ENCODE results near the gene SMIM36. TPM values are rescaled to one million over a fixed set of nuclear protein-coding genes. Genes with fewer than 3 reads are reported as not detected.

The SMIM36 gene
- total and polyA plus RNA-seq, 10 of the 15 experiments (the other 5 are each of a cell fraction or from before 2014, with no cell fraction given) = not detected

GRCh38 chr17:55527540-55528118, 16.4 kb upstream of the SMIM36 start:
- Histone ChIP-seq H4K20me1 (ENCODE audit: control insufficient read depth, insufficient read depth) (no peaks in the 10 kb centered on the region), H3K79me2 (ENCODE audit: control insufficient read depth, insufficient read depth, low read length) (no peaks in the 10 kb centered on the region), H3K9ac (ENCODE audit: control insufficient read depth, insufficient read depth, low read length) (no peak overlapping the region), H3K27ac (ENCODE audit: control insufficient read depth, insufficient read depth) (no peak overlapping the region), H3K4me3 (no peak overlapping the region), H3K4me1 (ENCODE audit: control insufficient read depth, insufficient read depth, low read length) (0 out of 2 replicates have a peak, but pooled peaks cover 3% of the 10 kb centered on the region), H3K9me3 (replicated peaks; ENCODE audit: control insufficient read depth, insufficient read depth, low read length) (peaks cover 4% of the 10 kb centered on the region), H3K36me3 (ENCODE audit: control insufficient read depth in 2 of 2, insufficient read depth in 2 of 2, low read length in 1 of 2) (no peaks in the 10 kb centered on the region), H3K27me3 (replicated peaks in 1 of 2; ENCODE audit: control insufficient read depth in 2 of 2, insufficient read depth in 2 of 2, low read length in 1 of 2) (no peaks in the 10 kb centered on the region; a peak in 1 of 4 replicates), H2AFZ (ENCODE audit: control insufficient read depth, low read depth, low read length) (no peak overlapping the region), H3K4me2 (ENCODE audit: control insufficient read depth, insufficient read depth) (no peak overlapping the region)
- ChIA-PET POLR2A (no interaction called here), RAD21 (ENCODE audit: unreplicated experiment) (interaction anchor here (1.5 to 2.3 kb wide), 2 partner anchors 73 to 74 kb away, joined by 3 to 22 read pairs; no protein-coding TSS in a partner anchor), CTCF (interaction anchor here (0.7 to 7.8 kb wide), 14 partner anchors 9 to 599 kb away, joined by 3 to 123 read pairs (median 6); no protein-coding TSS in a partner anchor), SMC1A (ENCODE audit: uncharacterized antibody, unreplicated experiment) (interaction anchor here (1.5 to 4.5 kb wide), 3 partner anchors 74 to 191 kb away, joined by 5 to 34 read pairs (median 11); no protein-coding TSS in a partner anchor)
- BruUV-seq (replicated peaks) = no TSS peak
- 0 out of 3 replicates have a peak, but pooled peaks have one; percentile 18 for ATAC-seq
- no peak for DNase-seq (ENCODE audit: low read depth, low spot score)
- 52% methylated on average over 5 of the region's 5 CpGs for WGBS (ENCODE audit: insufficient coverage, insufficient replicate concordance, low lambda C conversion rate, missing lambda C conversion rate)
- FAIRE-seq = no peak
- in situ Hi-C loops (cut with MboI) (loop anchor here (5.0 kb wide), 3 partner anchors 80 to 245 kb away; no protein-coding TSS in a partner anchor), intact Hi-C loops (cut with micrococcal nuclease; ENCODE audit: unreplicated experiment) (loop anchor here (2.0 to 5.0 kb wide), 2 partner anchors 115 to 951 kb away; no protein-coding TSS in a partner anchor)
- TF ChIP-seq, protein P1, sequence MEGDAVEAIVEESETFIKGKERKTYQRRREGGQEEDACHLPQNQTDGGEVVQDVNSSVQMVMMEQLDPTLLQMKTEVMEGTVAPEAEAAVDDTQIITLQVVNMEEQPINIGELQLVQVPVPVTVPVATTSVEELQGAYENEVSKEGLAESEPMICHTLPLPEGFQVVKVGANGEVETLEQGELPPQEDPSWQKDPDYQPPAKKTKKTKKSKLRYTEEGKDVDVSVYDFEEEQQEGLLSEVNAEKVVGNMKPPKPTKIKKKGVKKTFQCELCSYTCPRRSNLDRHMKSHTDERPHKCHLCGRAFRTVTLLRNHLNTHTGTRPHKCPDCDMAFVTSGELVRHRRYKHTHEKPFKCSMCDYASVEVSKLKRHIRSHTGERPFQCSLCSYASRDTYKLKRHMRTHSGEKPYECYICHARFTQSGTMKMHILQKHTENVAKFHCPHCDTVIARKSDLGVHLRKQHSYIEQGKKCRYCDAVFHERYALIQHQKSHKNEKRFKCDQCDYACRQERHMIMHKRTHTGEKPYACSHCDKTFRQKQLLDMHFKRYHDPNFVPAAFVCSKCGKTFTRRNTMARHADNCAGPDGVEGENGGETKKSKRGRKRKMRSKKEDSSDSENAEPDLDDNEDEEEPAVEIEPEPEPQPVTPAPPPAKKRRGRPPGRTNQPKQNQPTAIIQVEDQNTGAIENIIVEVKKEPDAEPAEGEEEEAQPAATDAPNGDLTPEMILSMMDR (IDR thresholded peaks at IDR 0.05 in 2 of 3, conservative IDR thresholded peaks at IDR 0.05 in 1 of 3; ENCODE audit: control insufficient read depth in 2 of 3, extremely low read depth in 1 of 3, insufficient read depth in 1 of 3, low read depth in 3 of 3, low read length in 3 of 3) = peak; percentile 22 to 45 (median 44); a peak in 5 of 6 replicates
- TF ChIP-seq RAD21 (IDR thresholded peaks at IDR 0.05; ENCODE audit: insufficient read depth, low read depth, low read length) (peak; percentile 61), LARP7 (IDR thresholded peaks at IDR 0.05) (no peak), TARDBP (IDR thresholded peaks at IDR 0.05; ENCODE audit: borderline replicate concordance) (no peak), SMC3 (IDR thresholded peaks at IDR 0.05; ENCODE audit: borderline replicate concordance, low read length) (peak; percentile 41; the same call in 1 of the 2 replicates)
